Immature natural killer cell (primary cell): ENCODE results near the gene FBXL2. TPM values are rescaled to one million over a fixed set of nuclear protein-coding genes. Genes with fewer than 3 reads are reported as not detected.
A peak's percentile ranks its signal among the peaks of the same experiment; 100 is the strongest.

ENCODE experiments used
- DNase-seq, 3 donors: peaks; one replicate each; pipeline ENCODE4 v3.0.0; 2022; ENCODE audit warnings: mixed read lengths in 1 of 3
- H3K27ac Mint-ChIP-seq, 6 donors: one replicate each; pipeline ENCODE4 v1.8.0; 2020; ENCODE audit warnings: mixed read lengths in 6 of 6, mild to moderate bottlenecking in 5 of 6, inconsistent platforms in 4 of 6, moderate library complexity in 3 of 6
- H3K27me3 Mint-ChIP-seq, 3 donors: one replicate each; pipeline ENCODE4 v1.8.0; 2020 to 2021; ENCODE audit warnings: low read depth in 3 of 3, mild to moderate bottlenecking in 3 of 3, mixed read lengths in 3 of 3, moderate library complexity in 3 of 3, inconsistent platforms in 1 of 3
- H3K36me3 Mint-ChIP-seq, 3 donors: one replicate each; pipeline ENCODE4 v1.8.0; 2020; ENCODE audit warnings: mixed read lengths in 3 of 3, inconsistent platforms in 2 of 3, mild to moderate bottlenecking in 2 of 3
- H3K4me1 Mint-ChIP-seq, 2 donors: one replicate each; pipeline ENCODE4 v1.8.0; 2020; ENCODE audit warnings: inconsistent platforms in 2 of 2, mild to moderate bottlenecking in 2 of 2, mixed read lengths in 2 of 2, moderate library complexity in 1 of 2
- H3K4me3 Mint-ChIP-seq, 5 donors: one replicate each; pipeline ENCODE4 v1.8.0; 2020; ENCODE audit warnings: mild to moderate bottlenecking in 5 of 5, mixed read lengths in 5 of 5, inconsistent platforms in 3 of 5, moderate library complexity in 3 of 5
- H3K9me3 Mint-ChIP-seq, 6 donors: one replicate each; pipeline ENCODE4 v1.8.0; 2020; ENCODE audit warnings: mild to moderate bottlenecking in 6 of 6, mixed read lengths in 6 of 6, inconsistent platforms in 4 of 6, moderate library complexity in 3 of 6
- polyA plus RNA-seq, 3 donors: library from polyadenylated mRNA; unstranded; fragments of 300-500 nt; fragmentation: Illumina TruSeq; gene quantifications; one replicate each; pipeline ENCODE4 v1.2.3, GENCODE V29; 2021

The FBXL2 gene, protein sequence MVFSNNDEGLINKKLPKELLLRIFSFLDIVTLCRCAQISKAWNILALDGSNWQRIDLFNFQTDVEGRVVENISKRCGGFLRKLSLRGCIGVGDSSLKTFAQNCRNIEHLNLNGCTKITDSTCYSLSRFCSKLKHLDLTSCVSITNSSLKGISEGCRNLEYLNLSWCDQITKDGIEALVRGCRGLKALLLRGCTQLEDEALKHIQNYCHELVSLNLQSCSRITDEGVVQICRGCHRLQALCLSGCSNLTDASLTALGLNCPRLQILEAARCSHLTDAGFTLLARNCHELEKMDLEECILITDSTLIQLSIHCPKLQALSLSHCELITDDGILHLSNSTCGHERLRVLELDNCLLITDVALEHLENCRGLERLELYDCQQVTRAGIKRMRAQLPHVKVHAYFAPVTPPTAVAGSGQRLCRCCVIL
- polyA plus RNA-seq, result under 1 TPM in 2 of 3 donors, not detected in 1; 0.07 to 0.11 TPM

DNA sequence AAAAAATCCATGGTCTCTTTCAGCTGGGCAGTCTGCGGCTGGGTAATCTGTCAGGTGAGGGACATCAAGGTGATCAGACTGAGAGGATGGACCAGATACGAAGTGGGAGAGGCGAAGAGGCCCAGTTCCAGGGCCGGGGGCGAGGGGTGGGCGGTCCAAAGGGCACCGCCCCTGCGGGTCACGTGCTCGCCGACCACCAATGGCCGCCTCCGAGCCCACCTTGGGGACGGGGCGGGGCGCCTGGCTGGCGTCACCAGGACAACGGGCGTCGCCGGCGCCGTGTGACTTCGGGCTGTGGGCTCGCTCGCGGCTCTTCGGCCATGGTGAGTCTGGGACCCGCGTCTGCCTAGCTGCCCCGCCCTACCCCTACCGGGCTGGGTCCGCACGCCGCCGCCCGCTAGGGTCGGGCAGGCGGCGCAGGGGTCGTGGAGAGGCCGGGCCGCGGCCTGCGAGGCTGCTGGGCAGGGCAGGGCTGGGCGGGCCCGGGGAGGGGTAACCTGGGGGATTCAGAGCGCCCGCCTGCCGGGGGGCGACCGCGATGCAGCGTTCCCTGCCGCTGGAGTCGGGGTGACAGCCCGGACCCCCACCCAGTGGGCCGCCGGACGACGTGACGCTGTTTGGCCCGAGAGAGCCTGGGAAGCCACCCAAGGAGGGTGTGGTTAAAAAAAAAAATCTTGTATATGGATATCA, at the start of gene FBXL2:
Gene FBXL2 (plus strand): TSS at position 250 of the 690 bp plus-strand sequence. CDS start 71 bp downstream, at position 321.
- no peak for DNase-seq
- Mint-ChIP-seq H3K4me3 (peak within 1 kb of the TSS; percentile 1 to 72 (median 39)), H3K27me3 (peaks cover 4 to 20% (median 12%) of the 10 kb centered on the region in 3 donors), H3K27ac (no peak within 1 kb of the TSS), H3K4me1 (peaks cover 2 to 12% of the 10 kb centered on the region in 2 donors), H3K36me3 (no peaks in the 10 kb centered on the region), H3K9me3 (peaks cover 0 to 4% (median 0%) of the 10 kb centered on the region in 6 donors)

GRCh38 chr3:33229066-33229465, 48.2 kb upstream of the FBXL2 start:
- Mint-ChIP-seq H3K36me3 (no peaks in the 10 kb centered on the region), H3K27me3 (peaks cover under 1 to 2% (median 1%) of the 10 kb centered on the region in 3 donors), H3K27ac (no peak overlapping the region), H3K9me3 (peaks cover 0 to under 1% (median 0%) of the 10 kb centered on the region in 6 donors), H3K4me1 (no peaks in the 10 kb centered on the region), H3K4me3 (no peak overlapping the region)
- DNase-seq, result no peak

GRCh38 chr3:33229947-33230346, 47.3 kb upstream of the FBXL2 start:
- Mint-ChIP-seq H3K27ac (no peak overlapping the region), H3K9me3 (peaks cover 0 to 1% (median 0%) of the 10 kb centered on the region in 6 donors), H3K4me3 (no peak overlapping the region), H3K4me1 (no peaks in the 10 kb centered on the region), H3K27me3 (peaks cover 1 to 3% (median 2%) of the 10 kb centered on the region in 3 donors), H3K36me3 (no peaks in the 10 kb centered on the region)
- DNase-seq, result no peak

DNA sequence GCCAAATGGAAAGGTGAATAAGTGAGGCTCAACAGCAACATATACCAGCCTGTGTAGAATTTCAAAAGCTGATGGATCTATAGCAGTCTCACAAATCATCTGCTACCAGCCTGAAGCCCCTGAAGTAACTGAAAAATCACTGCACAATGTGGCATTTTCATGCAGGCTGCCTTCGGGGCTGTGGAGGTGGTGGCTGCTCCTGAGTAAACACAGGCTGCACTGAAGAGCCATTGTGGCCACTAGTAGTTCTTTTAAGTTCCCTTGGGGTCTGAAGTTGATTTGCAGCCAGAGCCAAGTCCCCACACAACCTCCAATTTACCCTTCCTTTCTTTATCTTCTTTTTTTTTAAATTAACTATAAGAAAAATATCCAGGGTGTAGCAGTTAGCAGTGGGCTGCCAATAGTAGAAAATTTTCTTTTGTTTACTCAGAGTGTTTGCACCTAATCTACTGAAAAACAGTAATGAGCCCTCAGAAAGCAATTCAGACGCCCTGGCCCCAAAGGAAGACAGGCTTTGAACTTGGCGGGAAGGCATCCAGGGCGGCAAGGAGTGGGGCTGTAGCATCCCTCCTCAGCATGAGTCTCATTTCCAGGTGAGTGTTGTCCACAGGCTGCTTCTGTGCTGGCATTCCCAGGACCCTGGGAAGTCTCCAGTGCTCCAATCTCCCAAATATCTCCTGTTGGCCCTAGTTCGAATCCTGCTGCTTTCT, 45.3 kb upstream of the FBXL2 start:
- H3K36me3 Mint-ChIP-seq, result no peaks in the 10 kb centered on the region
- DNase-seq, result no peak
- no peaks in the 10 kb centered on the region for H3K4me1 Mint-ChIP-seq
- H3K27ac Mint-ChIP-seq, result no peak overlapping the region
- H3K27me3 Mint-ChIP-seq, result peaks cover 1 to 3% (median 2%) of the 10 kb centered on the region in 3 donors
- no peak overlapping the region for H3K4me3 Mint-ChIP-seq
- H3K9me3 Mint-ChIP-seq, result peaks cover 0 to 1% (median 0%) of the 10 kb centered on the region in 6 donors

GRCh38 chr3:33233884-33234283, 43.4 kb upstream of the FBXL2 start:
- no peaks in the 10 kb centered on the region for H3K36me3 Mint-ChIP-seq
- no peak overlapping the region for H3K27ac Mint-ChIP-seq
- DNase-seq, result no peak
- peaks cover 0 to 1% (median 0%) of the 10 kb centered on the region in 6 donors for H3K9me3 Mint-ChIP-seq
- H3K27me3 Mint-ChIP-seq, result peaks cover 1 to 8% (median 2%) of the 10 kb centered on the region in 3 donors
- H3K4me3 Mint-ChIP-seq, result no peak overlapping the region
- no peaks in the 10 kb centered on the region for H3K4me1 Mint-ChIP-seq

DNA sequence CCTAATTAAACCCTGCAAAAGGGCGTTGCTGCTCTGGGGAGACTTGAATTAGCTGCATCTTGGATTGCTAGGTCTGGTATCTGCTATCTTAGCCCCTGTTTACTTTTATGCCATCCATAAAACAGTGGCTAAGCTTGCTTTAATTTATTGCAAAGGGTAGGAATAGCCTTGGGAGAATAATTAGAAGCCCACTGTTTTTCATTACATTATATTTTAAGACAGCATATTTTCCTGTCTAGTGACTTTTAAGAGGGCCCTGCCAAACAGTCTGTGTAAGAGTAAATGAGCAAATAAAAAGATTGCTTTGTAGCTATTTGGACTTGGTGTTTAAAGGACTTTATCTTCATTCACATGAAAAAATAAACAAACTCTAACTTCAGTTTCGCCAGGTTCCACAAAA, 41.2 kb upstream of the FBXL2 start:
- H3K27me3 Mint-ChIP-seq, result peaks cover 1 to 6% (median 2%) of the 10 kb centered on the region in 3 donors
- H3K4me3 Mint-ChIP-seq, result no peak overlapping the region
- H3K9me3 Mint-ChIP-seq, result peaks cover 0 to 1% (median 0%) of the 10 kb centered on the region in 6 donors

DNA sequence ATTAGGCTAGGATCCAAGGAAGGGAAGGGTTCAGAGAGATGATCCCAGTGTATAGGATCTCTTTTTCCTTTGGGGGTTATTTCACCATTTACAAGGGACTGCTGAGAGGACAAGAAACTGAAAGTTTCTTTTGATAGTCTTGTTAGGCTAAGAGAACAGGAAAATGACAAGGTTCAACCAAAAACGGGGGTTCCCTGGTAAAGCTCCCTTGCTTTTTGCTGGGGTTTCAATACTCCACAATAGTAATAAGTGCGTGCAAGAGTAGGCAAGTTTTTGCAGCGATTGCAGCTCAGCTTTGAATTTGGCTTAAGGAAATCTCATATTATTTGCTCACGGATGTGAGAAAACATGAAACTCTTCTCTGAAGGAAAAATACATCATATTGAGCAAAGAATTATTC, 39.8 kb upstream of the FBXL2 start:
- no peak overlapping the region for H3K4me3 Mint-ChIP-seq

More for the DNA sequence above, 41.2 kb upstream of the FBXL2 start:
- Mint-ChIP-seq H3K36me3 (no peaks in the 10 kb centered on the region), H3K4me1 (no peaks in the 10 kb centered on the region), H3K27ac (no peak overlapping the region)
- no peak for DNase-seq

DNA sequence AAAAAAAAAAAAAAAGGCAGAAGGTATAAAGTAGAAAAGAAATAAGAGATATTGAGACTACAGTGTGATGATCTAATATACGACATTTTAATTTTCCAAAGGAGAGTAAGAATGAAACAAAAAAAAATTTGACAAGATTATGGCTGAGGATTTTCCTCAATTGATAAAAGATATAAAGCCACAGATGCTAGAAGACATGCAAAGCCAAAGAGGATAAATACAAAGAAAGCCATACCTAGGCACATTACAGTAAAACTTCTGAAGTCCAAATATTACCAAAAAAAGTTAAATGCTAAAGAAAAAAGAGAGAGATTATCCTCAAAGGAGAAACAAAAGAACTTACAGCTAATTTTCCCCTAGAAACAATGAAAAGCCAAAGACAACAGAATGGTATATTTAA, 38.3 kb upstream of the FBXL2 start:
- Mint-ChIP-seq H3K27ac (no peak overlapping the region), H3K36me3 (no peaks in the 10 kb centered on the region), H3K27me3 (peaks cover 5 to 8% (median 5%) of the 10 kb centered on the region in 3 donors), H3K9me3 (peaks cover 0 to 1% (median 0%) of the 10 kb centered on the region in 6 donors), H3K4me1 (no peaks in the 10 kb centered on the region), H3K4me3 (no peak overlapping the region)
- DNase-seq, result no peak

More for the DNA sequence above, 39.8 kb upstream of the FBXL2 start:
- DNase-seq, result no peak
- H3K27ac Mint-ChIP-seq, result no peak overlapping the region
- peaks cover 0 to 1% (median 0%) of the 10 kb centered on the region in 6 donors for H3K9me3 Mint-ChIP-seq
- H3K4me1 Mint-ChIP-seq, result no peaks in the 10 kb centered on the region
- no peaks in the 10 kb centered on the region for H3K36me3 Mint-ChIP-seq
- peaks cover 2 to 6% (median 5%) of the 10 kb centered on the region in 3 donors for H3K27me3 Mint-ChIP-seq

- H3K9me3 Mint-ChIP-seq, result no peaks in the 10 kb centered on the region
- no peak overlapping the region for H3K27ac Mint-ChIP-seq
- peaks cover 3 to 7% (median 4%) of the 10 kb centered on the region in 3 donors for H3K27me3 Mint-ChIP-seq
- no peaks in the 10 kb centered on the region for H3K36me3 Mint-ChIP-seq
- no peak overlapping the region for H3K4me3 Mint-ChIP-seq
- DNase-seq, result no peak
- no peaks in the 10 kb centered on the region for H3K4me1 Mint-ChIP-seq
Measured at GRCh38 chr3:33240261-33240660, 37.0 kb upstream of the FBXL2 start.

DNA sequence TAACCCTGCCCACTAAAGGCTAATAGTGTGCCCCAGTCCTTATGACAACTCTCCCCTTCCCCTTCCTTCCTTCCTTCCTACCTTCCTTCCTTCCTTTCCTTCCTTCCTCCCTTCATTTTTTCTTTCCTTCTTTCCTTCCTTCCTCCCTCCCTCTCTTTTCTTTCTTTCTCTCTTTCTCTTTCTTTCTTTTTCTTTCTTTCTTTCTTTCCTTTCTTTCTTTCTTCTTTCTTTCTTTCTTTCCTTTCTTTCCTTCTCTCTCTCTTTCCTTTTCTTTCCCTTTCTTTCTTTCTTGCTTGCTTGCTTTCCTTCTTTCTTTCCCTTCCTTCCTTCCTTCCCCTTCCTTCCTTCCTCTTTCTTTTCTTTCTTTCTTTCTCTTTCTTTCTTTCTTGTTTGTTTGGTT, 30.5 kb upstream of the FBXL2 start:
- Mint-ChIP-seq H3K4me3 (no peak overlapping the region), H3K9me3 (no peaks in the 10 kb centered on the region), H3K4me1 (no peaks in the 10 kb centered on the region), H3K36me3 (no peaks in the 10 kb centered on the region), H3K27me3 (peaks cover 0 to 3% (median 2%) of the 10 kb centered on the region in 3 donors), H3K27ac (no peak overlapping the region)
- no peak for DNase-seq

DNA sequence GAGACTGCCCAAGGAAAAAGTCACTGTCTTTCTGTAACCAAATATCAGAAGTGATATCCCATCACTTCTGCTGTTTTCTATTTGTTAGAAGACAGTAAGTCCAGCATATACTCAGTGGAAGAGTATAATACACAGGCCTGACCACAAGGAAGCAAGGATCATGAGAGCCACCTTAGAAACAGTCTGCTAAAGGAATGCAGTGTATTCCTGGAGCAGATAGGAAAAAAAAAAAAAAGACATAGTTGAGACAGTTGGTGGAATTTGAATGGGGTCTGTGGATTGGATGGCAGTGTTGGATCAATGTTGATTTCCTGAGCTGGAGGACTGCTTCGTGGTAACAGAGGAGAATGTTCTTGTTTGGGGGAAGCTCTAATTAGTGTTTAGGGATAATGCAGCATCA, 26.5 kb upstream of the FBXL2 start:
- no peaks in the 10 kb centered on the region for H3K36me3 Mint-ChIP-seq
- H3K27ac Mint-ChIP-seq, result no peak overlapping the region
- no peaks in the 10 kb centered on the region for H3K4me1 Mint-ChIP-seq
- DNase-seq, result no peak
- H3K27me3 Mint-ChIP-seq, result peaks cover 0 to 3% (median 0%) of the 10 kb centered on the region in 3 donors
- no peak overlapping the region for H3K4me3 Mint-ChIP-seq
- H3K9me3 Mint-ChIP-seq, result no peaks in the 10 kb centered on the region

- DNase-seq, result no peak
- H3K4me1 Mint-ChIP-seq, result no peaks in the 10 kb centered on the region
- H3K4me3 Mint-ChIP-seq, result no peak overlapping the region
- no peaks in the 10 kb centered on the region for H3K9me3 Mint-ChIP-seq
- H3K36me3 Mint-ChIP-seq, result no peaks in the 10 kb centered on the region
- H3K27me3 Mint-ChIP-seq, result peaks cover 0 to 6% (median 3%) of the 10 kb centered on the region in 3 donors
- no peak overlapping the region for H3K27ac Mint-ChIP-seq
Measured at GRCh38 chr3:33256249-33256648, 21.0 kb upstream of the FBXL2 start.

- Mint-ChIP-seq H3K36me3 (no peaks in the 10 kb centered on the region), H3K27ac (no peak overlapping the region), H3K9me3 (peaks cover 0 to 2% (median 0%) of the 10 kb centered on the region in 6 donors), H3K4me3 (no peak overlapping the region), H3K27me3 (peaks cover 2 to 6% (median 3%) of the 10 kb centered on the region in 3 donors), H3K4me1 (no peaks in the 10 kb centered on the region)
- no peak for DNase-seq
Measured at GRCh38 chr3:33260104-33260503, 17.1 kb upstream of the FBXL2 start.
